Muscle of back (tissue), 11 donors: ENCODE data around the gene NOXO1. TPM values are rescaled to one million over a fixed set of nuclear protein-coding genes. Genes with fewer than 3 reads are reported as not detected.
"Not testable (repeated sequence)": the region's sequence is repeated elsewhere in the genome, so short reads cannot be mapped to it uniquely, and the experiment has no call there.

Experiments used
- DNase-seq, 3 donors: peaks; one replicate each; pipeline versions ENCODE4 v3.0.0 to v3.0.0-alpha.2; 2013
- polyA plus RNA-seq, 10 donors: library from polyadenylated mRNA; unstranded; fragments of 120-200 nt; gene quantifications; one replicate each; pipeline ENCODE4 v1.2.1, GENCODE V29; 2013; ENCODE audit not compliant: insufficient read length in 10 of 10

Gene NOXO1
- polyA plus RNA-seq, 10 donors: 0.18 to 1.5 (median 0.77) TPM

- DNase-seq: no peak
Measured at GRCh38 chr16:2013527-2013926, 32.3 kb upstream of the NOXO1 start.

GRCh38 chr16:2011726-2012125 lies 30.5 kb upstream of the NOXO1 start:
- DNase-seq: not testable (repeated sequence)

GRCh38 chr16:2009791-2010510 lies 28.7 kb upstream of the NOXO1 start, which contains the start of gene ZNF598:
ZNF598 (minus strand) TSS chr16:2009821.
- DNase-seq: peak; percentile 87 to 94 (median 92)

- DNase-seq: no peak
Measured at GRCh38 chr16:2009164-2009711, 28.0 kb upstream of the NOXO1 start.

GRCh38 chr16:2008631-2009163 lies 27.4 kb upstream of the NOXO1 start:
- DNase-seq: no peak

- no peak for DNase-seq
Measured at GRCh38 chr16:2008009-2008526, 26.8 kb upstream of the NOXO1 start.

GRCh38 chr16:2007081-2007836 lies 26.0 kb upstream of the NOXO1 start:
- no peak for DNase-seq

- no peak for DNase-seq
Measured at GRCh38 chr16:2006317-2006716, 25.0 kb upstream of the NOXO1 start.

- no peak for DNase-seq
Measured at GRCh38 chr16:2005646-2006045, 24.4 kb upstream of the NOXO1 start.

- DNase-seq: no peak
Measured at GRCh38 chr16:2004795-2005517, 23.7 kb upstream of the NOXO1 start.

GRCh38 chr16:2003827-2004641 lies 22.8 kb upstream of the NOXO1 start:
- peak; percentile 87 to 91 (median 90) for DNase-seq

- no peak for DNase-seq
Measured at GRCh38 chr16:2003231-2003826, 22.1 kb upstream of the NOXO1 start.

GRCh38 chr16:2002406-2003230 lies 21.3 kb upstream of the NOXO1 start:
- DNase-seq: no peak

GRCh38 chr16:2001456-2002355 lies 20.4 kb upstream of the NOXO1 start:
- DNase-seq: no peak

GRCh38 chr16:2001035-2001434 lies 19.8 kb upstream of the NOXO1 start:
- no peak for DNase-seq

- no peak for DNase-seq
Measured at GRCh38 chr16:1999866-2000514, 18.7 kb upstream of the NOXO1 start.
